HUES64 (cell line): ENCODE results near the gene HHAT.
"Not testable (repeated sequence)": the region's sequence is repeated elsewhere in the genome, so short reads cannot be mapped to it uniquely, and the experiment has no call there.

Experiments used
- H3K27ac ChIP-seq: 2 replicates; pipeline ENCODE4 v1.7.0; 2013; ENCODE audit warnings: low read depth, low read length, inconsistent platforms
- H3K27me3 ChIP-seq: 2 replicates; pipeline ENCODE4 v1.6.1; 2013; ENCODE audit warnings: mild to moderate bottlenecking, low read length; ENCODE audit not compliant: insufficient read depth
- H3K36me3 ChIP-seq: 2 replicates; pipeline ENCODE4 v1.6.1; 2013; ENCODE audit warnings: mild to moderate bottlenecking, low read length; ENCODE audit not compliant: insufficient read depth
- H3K4me1 ChIP-seq: 2 replicates; pipeline ENCODE4 v1.6.1; 2013; ENCODE audit warnings: mild to moderate bottlenecking, low read length, moderate library complexity; ENCODE audit not compliant: insufficient read depth
- H3K4me3 ChIP-seq: 2 replicates; pipeline ENCODE4 v1.5.1; 2013; ENCODE audit warnings: mild to moderate bottlenecking, low read length, moderate library complexity
- H3K9ac ChIP-seq: 2 replicates; pipeline ENCODE4 v1.6.1; 2013; ENCODE audit warnings: mild to moderate bottlenecking, low read depth, low read length
- H3K9me3 ChIP-seq: 2 replicates; pipeline ENCODE4 v1.6.1; 2013; ENCODE audit warnings: low read depth, low read length; ENCODE audit not compliant: insufficient read depth
- WGBS: fragments of 150-250, 120-280 bp; methylation state at CpG from one replicate; pipeline ENCODE4 v1.1.7; 2013; ENCODE audit warnings: missing lambda C conversion rate; 5-methylcytosine and 5-hydroxymethylcytosine counted together

HHAT gene

GRCh38 chr1:210652329-210652954, 323.7 kb downstream of the HHAT start:
- no peak overlapping the region for H3K27ac ChIP-seq
- H3K4me1 ChIP-seq, result no peaks in the 10 kb centered on the region
- no peak overlapping the region for H3K9ac ChIP-seq
- 86% methylated on average over 6 of the region's 7 CpGs for WGBS
- no peaks in the 10 kb centered on the region for H3K9me3 ChIP-seq
- no peaks in the 10 kb centered on the region for H3K36me3 ChIP-seq
- H3K4me3 ChIP-seq, result no peak overlapping the region
- no peaks in the 10 kb centered on the region for H3K27me3 ChIP-seq

GRCh38 chr1:210653771-210654170, 325.1 kb downstream of the HHAT start:
- 54% methylated on average over 6 of the region's 6 CpGs for WGBS
- Histone ChIP-seq H3K4me1 (no peaks in the 10 kb centered on the region), H3K4me3 (no peak overlapping the region)

GRCh38 chr1:210654176-210654981, 325.7 kb downstream of the HHAT start:
- 83% methylated on average over 6 of the region's 7 CpGs for WGBS
- no peak overlapping the region for H3K4me3 ChIP-seq
- H3K9ac ChIP-seq, result no peak overlapping the region
- no peak overlapping the region for H3K27ac ChIP-seq
- H3K27me3 ChIP-seq, result no peaks in the 10 kb centered on the region
- no peaks in the 10 kb centered on the region for H3K4me1 ChIP-seq
- H3K36me3 ChIP-seq, result no peaks in the 10 kb centered on the region
- no peaks in the 10 kb centered on the region for H3K9me3 ChIP-seq

More at GRCh38 chr1:210653771-210654170, 325.1 kb downstream of the HHAT start:
- Histone ChIP-seq H3K27me3 (no peaks in the 10 kb centered on the region), H3K9ac (no peak overlapping the region), H3K36me3 (no peaks in the 10 kb centered on the region), H3K27ac (no peak overlapping the region), H3K9me3 (no peaks in the 10 kb centered on the region)

- Histone ChIP-seq H3K27ac (no peak overlapping the region), H3K27me3 (no peaks in the 10 kb centered on the region), H3K4me3 (no peak overlapping the region), H3K9ac (no peak overlapping the region), H3K36me3 (no peaks in the 10 kb centered on the region), H3K4me1 (no peaks in the 10 kb centered on the region), H3K9me3 (no peaks in the 10 kb centered on the region)
- WGBS, result 85% methylated on average over 7 of the region's 7 CpGs
These were observed 326.8 kb downstream of the HHAT start for GRCh38 chr1:210655511-210655910.

GRCh38 chr1:210657806-210658205, 329.1 kb downstream of the HHAT start:
- H3K4me3 ChIP-seq, result no peak overlapping the region
- H3K9ac ChIP-seq, result no peak overlapping the region
- no peaks in the 10 kb centered on the region for H3K4me1 ChIP-seq
- H3K36me3 ChIP-seq, result no peaks in the 10 kb centered on the region
- WGBS, result 83% methylated on average over 6 of the region's 6 CpGs
- no peaks in the 10 kb centered on the region for H3K27me3 ChIP-seq
- H3K9me3 ChIP-seq, result no peaks in the 10 kb centered on the region
- H3K27ac ChIP-seq, result no peak overlapping the region

DNA sequence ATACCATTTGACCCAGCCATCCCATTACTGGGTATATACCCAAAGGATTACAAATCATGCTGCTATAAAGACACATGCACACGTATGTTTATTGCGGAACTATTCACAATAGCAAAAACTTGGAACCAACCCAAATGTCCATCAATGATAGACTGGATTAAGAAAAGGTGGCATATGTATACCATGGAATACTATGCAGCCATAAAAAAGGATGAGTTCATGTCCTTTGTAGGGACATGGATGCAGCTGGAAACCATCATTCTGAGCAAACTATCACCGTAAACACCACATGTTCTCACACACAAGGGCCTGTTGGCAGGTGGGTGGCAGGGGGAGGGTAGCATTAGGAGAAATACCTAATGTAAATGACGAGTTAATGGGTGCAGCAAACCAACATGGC, 332.8 kb downstream of the HHAT start:
- H3K27me3 ChIP-seq, H3K36me3 ChIP-seq, H3K9ac ChIP-seq, H3K9me3 ChIP-seq, H3K4me1 ChIP-seq, H3K27ac ChIP-seq, H3K4me3 ChIP-seq: not testable (repeated sequence)
- 100% methylated on average over 1 of the region's 4 CpGs for WGBS

- Histone ChIP-seq H3K27me3 (no peaks in the 10 kb centered on the region), H3K9ac (no peak overlapping the region), H3K27ac (no peak overlapping the region), H3K36me3 (no peaks in the 10 kb centered on the region), H3K4me1 (no peaks in the 10 kb centered on the region), H3K9me3 (no peaks in the 10 kb centered on the region), H3K4me3 (no peak overlapping the region)
- 90% methylated on average over 4 of the region's 4 CpGs for WGBS
These were observed 333.8 kb downstream of the HHAT start for GRCh38 chr1:210662291-210663050.

DNA sequence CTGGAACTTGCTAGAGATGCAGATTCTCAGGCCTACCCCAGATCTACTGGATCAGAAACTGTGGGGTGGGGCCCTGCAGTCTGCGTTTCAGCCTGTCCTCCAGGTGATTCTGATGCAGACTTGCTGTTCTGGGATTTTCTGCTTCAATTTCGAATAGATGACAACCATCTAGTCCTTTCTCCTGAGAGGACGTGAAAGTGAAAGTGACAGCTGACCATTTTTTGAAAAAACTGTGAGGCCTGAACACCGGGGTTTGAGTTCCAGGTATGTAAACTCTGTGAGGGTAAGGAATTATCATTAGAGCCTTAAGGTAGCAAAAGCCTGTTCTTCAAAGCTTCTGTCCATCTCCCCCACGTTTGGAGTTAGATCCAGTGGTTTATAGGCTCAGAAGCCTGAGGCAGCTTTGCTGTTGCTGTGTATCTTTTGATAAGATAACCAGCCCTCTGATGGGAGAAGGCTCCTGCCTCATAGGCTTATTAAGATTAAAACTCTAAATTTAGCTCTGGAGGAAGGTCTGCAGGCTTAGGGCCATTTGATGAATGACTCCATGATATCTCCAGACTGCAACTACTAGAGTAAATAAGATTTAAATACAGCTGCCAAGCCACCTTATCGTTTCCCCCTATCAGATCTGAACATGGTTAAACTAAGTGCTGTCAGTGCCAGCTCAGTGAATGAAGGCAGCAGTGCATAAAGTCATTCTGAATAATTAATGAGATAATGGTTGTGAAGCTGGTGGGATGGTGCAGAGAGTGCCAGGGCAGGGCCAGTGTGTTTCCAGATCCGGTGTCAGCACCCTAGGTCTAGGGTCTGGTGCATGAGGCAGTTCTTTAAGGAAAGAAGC, 335.2 kb downstream of the HHAT start:
- no peaks in the 10 kb centered on the region for H3K27me3 ChIP-seq
- 80% methylated on average over 7 of the region's 7 CpGs for WGBS
- no peak overlapping the region for H3K9ac ChIP-seq
- no peaks in the 10 kb centered on the region for H3K9me3 ChIP-seq
- no peaks in the 10 kb centered on the region for H3K36me3 ChIP-seq
- H3K27ac ChIP-seq, result no peak overlapping the region
- H3K4me1 ChIP-seq, result no peaks in the 10 kb centered on the region
- H3K4me3 ChIP-seq, result no peak overlapping the region

DNA sequence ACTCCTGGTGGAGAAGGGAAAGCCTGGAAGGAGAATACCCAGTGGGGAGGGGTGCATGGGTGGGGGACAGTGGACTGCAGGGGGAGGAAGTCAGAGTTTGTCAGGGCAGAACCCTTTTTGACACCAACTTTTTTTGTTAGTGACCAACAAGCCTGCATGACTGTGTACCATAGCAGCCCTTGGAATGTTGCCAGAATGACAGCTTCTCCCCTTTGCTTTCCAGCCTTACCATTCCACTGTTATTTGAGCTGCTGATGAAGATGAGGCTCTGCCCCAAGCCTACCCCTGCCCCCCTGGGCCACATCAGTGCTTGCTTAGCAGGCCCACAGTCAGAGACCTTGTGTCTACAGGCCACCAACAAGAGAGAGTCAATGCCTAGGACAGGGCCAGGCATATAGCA, 341.2 kb downstream of the HHAT start:
- no peaks in the 10 kb centered on the region for H3K4me1 ChIP-seq
- no peaks in the 10 kb centered on the region for H3K27me3 ChIP-seq

GRCh38 chr1:210674151-210674550, 345.4 kb downstream of the HHAT start:
- H3K36me3 ChIP-seq, result no peaks in the 10 kb centered on the region
- 87% methylated on average over 3 of the region's 3 CpGs for WGBS
- no peak overlapping the region for H3K9ac ChIP-seq

More for the DNA sequence above, 341.2 kb downstream of the HHAT start:
- H3K9ac ChIP-seq, result no peak overlapping the region
- H3K9me3 ChIP-seq, result no peaks in the 10 kb centered on the region
- H3K36me3 ChIP-seq, result no peaks in the 10 kb centered on the region
- H3K4me3 ChIP-seq, result no peak overlapping the region
- no peak overlapping the region for H3K27ac ChIP-seq

More at GRCh38 chr1:210674151-210674550, 345.4 kb downstream of the HHAT start:
- Histone ChIP-seq H3K9me3 (no peaks in the 10 kb centered on the region), H3K27me3 (no peaks in the 10 kb centered on the region), H3K4me1 (no peaks in the 10 kb centered on the region), H3K27ac (no peak overlapping the region), H3K4me3 (no peak overlapping the region)
